Measurements from ENCODE around the gene TNIK.

Gene TNIK

DNA sequence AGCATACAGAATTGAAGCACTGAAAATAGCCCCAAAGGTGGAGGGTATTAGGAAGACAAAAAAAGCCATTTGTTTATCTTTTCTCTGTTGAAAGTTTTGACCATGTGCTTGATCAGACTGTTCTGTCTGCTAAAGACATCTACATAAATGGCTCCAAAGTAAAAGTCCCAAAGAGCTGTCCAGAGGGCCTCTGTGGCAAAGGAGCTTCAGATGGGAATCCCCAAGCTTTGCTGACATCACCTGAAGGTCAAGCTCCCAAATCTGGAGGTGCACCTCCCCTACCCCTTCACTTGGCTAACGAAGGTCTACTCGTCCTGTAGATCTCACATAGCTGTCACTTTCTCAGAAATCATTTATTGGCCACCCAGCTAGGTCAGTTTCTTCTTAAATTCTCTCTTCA, 239.1 kb downstream of the TNIK start:
- no peak for DNase-seq

DNA sequence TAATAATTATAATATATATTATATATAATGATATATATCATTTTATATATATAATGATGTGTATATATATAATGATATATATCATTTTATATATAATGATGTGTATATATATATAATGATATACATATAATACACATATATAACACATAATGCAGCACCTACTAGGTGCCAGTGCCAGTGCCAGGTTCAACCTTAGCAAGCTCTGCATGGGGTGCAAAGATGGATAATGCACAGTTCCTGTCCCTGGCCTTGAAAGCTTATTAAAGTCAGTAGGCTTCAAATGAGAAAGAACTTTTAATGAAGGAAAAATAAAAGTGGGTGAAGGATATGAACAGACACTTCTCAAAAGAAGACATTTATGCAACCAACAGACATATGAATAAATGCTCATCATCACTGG, 240.9 kb downstream of the TNIK start:
- DNase-seq, result no peak

DNA sequence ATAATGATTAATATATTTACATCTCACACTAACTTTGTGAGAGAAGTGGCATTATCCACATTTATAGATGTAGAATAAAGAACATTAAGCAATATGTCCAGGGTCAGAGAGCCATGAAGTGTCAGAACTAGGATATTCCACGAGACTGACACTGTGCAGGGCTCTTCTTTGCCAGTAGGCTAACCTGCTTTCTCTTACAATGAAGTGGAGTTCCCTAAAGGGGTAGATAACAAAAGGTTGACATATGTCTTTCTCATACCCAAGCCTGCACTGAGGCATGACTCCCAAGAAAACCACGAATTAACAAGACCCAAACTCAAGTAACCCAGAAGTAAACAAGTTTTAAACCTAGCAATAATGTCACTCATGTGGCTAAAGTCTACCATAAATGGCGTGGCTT, 242.1 kb downstream of the TNIK start:
- no peak for DNase-seq

DNA sequence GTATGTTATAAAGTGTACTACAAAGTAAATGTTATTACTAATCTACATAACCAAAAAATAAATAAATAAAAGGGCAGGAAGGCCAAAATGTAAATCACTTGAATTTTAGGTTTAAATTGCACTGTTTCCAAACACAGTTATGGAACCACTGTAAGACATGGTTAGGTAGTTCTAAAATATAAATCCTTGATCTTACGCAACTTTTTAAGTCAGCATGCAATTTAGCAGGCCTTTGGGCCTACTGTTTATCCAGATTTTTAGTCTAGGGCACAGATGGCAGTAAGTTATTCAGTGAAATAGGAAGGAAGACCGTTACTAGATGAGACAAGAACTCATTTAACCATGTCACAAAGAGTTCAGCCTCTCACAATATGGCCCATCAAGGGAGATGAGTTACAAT, 246.3 kb downstream of the TNIK start:
- no peak for DNase-seq

DNA sequence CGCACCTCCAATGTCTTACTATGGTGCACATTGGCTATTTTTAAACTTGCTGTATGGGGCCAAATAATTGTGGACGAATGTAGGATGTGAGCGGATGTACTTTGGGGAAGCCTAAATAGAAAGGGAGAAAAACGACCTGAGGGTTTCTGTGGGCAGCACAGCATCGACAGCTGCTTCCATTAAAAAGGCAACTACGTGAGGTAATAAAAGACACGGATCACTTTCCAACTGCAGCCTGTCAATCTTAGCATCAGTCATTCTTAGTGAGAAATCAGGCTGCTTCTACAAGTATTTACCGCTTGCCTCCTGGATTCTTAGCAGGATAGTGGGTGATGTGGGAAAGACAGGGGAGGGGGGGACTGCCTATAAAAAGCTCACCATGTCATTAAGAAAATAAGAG, 247.0 kb downstream of the TNIK start:
- DNase-seq, result no peak

DNA sequence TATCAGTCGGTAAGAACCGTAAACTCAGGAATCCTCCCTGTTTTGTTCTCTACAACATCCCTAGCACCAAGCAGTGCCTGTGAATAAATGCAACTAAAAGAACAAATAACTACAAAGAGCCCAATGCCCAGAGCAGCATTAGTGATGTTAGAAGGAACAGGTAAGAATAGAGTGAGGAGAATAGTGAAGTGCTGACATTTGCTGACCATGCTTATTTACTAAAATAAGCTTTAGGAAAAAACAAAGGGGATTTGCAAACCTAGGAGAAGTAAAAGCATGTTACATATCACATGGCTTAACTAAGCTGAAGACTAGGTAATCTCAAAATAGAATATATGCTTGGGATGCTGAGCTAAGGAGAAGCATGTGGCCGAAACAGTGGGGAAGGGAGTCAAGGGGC, 247.6 kb downstream of the TNIK start:
- no peak for DNase-seq

DNA sequence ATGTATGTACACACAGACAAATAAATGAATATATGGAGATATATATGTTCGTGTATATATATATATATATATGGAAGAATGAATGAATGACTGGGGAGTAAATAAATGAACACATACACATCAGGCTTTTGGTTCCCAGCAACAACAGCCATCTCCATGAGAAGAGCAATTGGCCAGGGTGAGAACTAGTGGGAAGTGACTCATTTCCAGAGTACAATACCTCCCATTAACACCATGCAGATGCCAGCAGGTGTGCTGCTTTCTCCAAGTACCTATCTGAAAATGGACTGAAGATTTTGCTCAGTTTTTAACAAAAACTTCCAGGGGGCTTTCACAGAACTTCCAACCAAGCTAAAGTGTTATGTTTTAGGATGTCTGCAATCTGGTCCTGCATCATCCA, 253.9 kb downstream of the TNIK start:
- no peak for DNase-seq

DNA sequence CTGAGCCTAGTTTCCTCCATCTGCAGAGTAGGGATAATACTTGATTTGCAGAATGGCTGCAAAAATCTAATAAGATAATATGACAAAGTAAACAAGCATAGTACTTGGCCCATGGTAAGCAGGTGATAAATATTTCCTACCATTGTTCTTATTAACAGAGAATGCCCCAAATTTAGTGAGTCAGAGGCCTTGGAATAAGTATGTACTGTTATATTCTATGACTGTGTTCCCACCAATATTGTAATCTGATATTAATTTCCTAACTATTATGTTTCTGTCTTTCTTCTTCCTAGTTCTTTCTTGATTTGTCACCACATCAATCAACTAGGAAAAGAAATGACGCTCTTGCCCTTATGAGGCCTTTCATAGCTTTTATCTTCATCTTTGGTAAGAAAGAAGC, 255.3 kb downstream of the TNIK start:
- no peak for DNase-seq

DNA sequence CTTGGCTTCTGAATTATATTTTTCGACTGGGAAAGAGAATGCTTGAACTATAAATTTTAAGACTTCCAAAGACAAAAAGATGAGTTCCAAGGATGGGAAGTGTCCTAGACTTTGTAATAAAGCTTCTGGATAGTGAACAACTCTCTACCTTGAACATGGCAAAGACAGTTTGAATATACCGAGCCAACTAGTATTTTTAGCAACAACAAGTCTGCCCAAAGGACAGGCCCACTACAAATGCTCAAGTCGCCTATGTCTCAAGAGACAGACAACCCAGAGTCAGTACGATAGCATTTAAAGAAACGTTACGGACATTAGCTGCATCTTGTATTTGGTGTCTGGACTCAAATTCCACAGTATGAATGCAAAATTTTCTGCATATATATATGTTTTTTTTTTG, 258.4 kb downstream of the TNIK start:
- DNase-seq, result no peak

DNA sequence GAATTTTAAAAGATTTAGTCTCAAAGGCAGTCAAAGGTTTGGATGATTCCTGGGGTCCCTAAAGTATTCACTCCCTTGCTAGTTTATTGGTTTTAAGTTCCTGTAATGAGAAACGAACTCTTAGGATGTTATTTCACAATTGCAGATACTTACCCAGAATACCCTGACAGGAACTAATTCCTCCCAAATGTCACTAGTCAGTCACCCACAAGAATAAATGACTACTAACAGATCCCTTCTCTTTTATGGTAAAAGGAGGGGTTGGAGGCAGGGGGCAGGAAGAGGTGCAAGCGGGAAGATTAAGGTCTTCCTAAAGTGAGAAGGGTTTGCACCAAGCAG, 259.5 kb downstream of the TNIK start:
- DNase-seq, result no peak

DNA sequence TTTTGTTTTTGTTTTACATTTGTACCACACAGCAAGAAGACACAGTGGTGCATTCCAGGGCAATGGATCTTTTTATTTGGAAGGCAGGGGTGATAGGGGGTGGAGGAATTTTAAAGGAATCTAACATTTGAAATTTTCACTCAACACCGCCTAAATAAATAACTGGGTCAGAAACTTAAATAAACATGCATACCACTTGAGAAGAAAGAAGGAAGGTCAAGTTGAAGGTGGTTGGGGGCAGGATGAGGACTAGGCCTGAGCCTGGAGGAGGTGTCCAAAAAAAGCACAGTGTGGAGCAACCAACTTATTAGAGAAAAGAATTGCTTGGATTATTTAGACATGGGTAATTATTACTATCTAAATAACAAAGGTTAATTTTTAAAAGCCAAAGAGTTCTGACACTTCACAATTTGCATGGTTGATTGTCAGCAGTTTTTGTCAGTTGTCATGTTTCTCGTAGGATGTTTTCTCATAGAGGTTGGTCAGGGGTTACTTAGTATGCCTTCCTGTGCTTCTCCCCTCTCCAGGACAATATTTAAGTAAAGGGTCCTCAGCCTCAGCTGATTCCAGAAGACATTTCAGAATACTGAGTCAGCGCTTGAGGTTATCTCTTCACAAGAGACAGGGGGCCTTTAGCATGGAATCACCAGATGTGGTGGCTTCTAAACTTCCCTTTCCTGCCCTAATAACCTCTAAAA, 260.0 kb downstream of the TNIK start:
- no peak for DNase-seq

DNA sequence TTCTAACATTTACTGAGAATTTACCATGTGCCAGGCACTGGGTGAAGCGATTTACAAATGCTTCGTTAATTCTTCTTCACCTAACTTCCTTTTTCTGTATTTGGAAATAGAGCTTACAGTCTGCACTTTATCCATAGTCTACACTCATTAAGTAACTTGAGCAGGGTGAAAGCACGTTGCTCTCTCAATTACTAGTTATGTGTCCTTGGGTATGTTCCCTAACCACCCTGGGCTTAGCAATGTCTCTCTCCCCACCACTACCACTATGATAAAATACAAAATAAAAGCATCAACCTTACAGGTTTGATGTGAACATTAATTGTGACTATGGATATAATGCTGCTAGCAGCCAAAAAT, 260.8 kb downstream of the TNIK start:
- no peak for DNase-seq

DNA sequence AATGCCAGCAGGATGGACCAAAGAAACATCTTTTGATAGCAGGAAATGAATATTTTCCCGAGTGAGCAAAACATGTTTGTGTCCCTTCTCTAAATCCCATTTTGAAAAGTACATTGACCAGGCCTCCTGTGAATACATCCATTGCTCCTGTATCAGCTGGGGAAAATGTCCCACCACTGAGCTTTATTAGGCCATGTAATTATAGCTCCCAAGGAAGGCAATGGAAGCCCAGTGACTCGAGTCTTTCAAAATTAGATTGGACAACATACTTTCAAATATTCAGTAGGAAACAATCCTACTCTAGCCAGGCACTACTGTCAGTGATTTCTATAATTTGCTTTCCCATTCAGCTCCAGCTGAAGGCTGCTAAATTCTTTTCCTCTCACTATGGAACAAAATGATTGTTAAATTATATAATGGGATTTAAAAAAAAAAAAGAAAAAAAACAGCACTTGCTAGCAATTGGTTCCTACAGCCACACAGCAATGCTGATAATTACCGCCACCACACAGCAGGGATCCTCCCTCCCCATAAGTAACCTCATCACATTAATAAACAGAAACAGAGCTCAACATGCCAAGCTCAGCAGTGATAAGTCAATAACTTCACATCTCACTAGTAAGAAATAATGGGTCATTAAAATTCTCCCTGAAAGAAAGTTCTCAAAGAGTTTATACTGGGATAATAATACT, 261.3 kb downstream of the TNIK start:
- no peak for DNase-seq

DNA sequence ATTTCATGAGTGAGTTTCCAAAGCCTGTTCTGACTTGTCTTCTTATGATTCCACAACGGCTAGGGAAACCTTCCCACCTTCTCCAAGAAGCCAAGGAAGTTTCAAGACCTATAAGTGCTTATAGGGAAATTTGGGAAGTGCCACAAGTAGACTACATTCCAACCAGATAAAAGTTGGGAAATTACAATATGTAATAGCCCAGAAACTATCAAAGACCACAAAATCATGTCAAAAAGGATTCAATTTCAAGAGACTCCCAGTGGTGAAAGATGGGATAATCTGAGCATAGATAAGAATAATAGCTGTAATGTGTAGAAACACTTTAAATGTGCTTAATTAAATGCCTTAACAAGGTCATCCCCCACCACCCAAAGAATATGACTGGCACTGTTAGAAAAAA, 264.5 kb downstream of the TNIK start:
- DNase-seq, result no peak

DNA sequence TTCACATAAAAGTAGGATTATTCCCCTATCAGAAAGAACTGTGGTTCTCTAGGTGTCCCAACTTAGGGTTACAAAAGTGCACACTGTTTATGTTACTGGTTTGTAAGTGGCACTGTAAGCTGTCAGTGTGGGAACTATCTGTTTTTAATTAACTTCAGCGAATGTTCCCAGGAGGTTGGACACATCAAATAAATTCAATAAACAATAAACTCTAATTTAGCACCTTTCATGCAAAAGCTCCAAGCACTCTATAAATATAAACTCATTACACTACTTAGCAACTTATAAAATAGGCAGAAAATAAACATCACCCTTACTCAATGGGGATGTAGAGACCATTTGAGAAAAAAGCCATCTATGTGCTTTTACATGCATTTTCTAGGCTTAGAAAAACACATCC, 265.2 kb downstream of the TNIK start:
- DNase-seq, result no peak

DNA sequence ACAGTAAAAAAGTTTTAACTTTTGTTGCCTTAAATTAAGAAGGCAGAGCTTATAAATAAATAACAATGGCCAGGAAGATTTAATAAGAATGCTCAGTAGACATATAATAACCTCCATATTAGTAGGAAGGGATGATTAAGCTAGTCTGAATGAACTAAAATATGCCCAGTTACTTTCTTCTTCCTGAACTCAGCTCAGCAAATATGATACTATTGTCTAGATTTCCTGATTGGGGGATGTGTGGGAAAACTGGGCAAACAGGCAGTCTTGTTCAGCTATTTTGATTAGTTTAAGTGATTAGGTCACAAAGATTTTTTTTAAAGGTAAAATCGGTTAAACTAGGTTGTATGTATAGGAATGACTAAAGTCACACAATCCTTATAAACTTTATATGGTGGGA, 266.5 kb downstream of the TNIK start:
- no peak for DNase-seq

DNA sequence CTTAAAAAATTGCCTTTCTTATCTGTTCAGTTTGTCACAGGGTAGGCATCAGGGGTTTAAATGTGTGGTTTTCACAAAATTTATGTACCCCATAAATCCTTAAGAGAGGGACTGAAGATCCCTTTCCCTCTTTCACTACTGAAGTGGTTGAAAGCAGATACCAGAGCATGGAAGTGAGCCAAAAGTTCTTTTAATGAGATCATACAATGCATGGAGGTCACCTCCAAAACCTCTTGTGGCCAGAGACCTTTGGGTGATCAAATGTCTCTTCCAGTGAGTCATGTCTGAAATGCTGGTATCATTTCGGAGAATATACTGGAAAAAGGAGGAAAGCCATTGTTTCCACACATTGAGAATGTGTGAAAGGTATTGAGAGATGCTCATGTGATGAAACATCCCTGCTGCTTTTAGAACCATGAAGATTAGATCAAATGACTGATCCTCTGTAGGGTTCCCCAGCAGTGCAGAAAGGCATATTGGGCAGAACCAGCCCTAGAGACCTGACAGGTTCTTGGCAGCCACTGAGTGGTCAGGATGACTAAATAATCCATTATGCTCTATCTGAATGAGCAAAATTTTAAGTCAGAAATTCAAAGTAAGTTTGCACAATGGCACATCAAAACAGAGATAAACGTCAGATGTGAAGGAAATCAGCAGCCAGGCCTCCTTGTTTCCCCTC, 267.9 kb downstream of the TNIK start:
- no peak for DNase-seq

DNA sequence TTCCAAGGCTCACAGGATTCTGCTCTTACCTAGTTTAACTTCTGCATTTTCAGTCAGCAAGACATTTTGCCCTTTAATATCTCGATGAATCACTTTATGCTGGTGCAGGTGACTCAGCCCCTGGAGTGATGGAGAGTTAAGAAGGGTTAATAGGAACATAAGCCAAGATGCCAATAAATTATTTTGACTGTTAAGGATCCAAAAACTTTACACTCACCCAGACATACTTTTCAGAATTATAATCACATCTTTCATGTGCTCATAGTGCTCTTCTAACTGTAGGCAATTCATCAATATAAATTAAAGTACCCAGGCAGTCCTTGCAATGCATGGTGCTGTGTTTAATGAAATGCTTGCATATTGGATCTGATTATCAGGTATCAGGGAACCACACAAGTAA, 269.5 kb downstream of the TNIK start:
- DNase-seq, result no peak

DNA sequence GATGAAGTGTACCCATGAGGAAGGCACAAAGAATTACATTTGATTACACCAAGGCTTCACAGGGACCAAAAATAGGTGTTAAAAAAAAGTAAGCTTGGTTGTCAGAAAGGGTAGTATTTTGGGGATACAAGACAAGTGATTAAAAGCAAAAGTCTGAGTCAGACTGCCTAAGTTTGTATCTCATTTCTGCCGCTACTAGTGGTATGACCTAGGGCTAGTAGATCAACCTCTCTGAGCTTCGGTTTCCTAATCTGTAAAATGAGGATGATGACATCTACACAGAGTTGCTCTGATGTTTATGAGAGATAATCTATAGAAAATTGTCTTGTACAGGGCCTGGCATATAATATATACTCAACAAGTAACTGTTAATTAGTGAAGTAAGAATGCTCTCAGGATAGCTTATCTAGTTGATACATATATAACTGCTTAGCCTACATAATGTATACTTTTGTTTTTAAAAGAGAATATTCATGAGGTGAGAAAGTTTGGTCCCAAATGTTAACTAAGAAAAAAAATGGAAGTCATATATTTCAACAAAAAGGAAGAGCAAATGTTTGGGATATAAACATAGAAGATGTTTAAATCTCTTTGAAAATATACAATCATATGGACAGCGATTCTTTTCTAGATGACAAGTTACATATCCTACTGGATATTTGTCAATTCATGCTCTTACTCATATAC, 270.7 kb downstream of the TNIK start:
- no peak for DNase-seq

DNA sequence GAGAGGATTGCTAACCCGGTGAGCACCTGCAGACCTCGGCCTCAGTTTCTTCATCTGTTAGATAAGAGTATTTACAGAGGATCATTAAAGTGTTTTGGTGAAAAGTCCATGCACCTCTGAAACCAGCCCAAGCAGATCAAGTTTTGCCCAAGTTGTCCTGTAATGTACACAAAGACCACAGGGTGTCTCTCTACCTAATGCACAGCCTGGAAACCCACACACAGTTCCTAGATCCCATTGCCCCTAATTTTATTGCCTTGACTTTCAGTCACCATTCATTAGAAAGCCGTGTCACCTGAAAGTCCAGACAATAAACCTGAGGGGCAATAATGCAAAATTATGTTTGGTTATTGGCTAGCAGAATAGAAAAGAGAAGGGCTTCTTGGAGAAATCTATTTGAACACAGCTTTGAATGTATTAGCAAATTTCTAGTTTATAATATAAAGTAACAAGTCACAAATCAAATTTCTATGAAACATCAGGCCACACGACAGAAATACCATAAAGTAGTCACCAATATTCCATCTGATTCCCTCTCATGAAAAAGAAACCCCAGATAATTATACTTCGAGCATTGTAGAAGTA, 272.4 kb downstream of the TNIK start:
- DNase-seq, result no peak

DNA sequence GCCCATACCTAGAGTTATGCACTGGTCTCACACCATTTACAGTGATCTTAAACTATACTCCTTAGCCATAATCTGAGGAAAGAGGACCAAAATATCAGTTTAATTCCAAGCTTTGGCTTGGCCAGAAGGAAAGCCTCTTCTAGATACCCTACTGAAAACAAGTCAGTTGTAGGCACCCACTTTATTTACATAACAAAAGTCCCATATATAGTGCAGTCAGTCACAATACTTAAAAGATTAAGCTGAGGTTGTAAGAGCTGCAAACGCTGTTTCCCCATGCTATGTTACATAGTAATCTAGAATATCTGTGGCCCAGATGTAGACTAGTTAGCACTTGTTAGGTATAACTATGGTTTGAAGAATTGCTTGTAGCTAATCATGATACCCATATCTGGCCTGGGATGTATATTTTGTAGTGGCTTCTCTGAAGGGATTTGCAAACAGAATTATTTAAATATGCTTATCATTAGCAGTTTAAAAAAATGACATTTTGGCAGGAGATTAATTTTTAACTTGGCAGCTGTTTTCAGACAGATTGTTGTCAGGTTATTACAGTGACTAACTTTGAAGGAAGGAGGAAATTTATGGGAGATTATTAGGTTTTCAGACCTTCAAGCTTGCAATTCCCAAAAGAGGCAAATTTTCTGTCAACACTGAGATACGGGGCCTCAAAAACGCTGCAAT, 273.2 kb downstream of the TNIK start:
- DNase-seq, result no peak

DNA sequence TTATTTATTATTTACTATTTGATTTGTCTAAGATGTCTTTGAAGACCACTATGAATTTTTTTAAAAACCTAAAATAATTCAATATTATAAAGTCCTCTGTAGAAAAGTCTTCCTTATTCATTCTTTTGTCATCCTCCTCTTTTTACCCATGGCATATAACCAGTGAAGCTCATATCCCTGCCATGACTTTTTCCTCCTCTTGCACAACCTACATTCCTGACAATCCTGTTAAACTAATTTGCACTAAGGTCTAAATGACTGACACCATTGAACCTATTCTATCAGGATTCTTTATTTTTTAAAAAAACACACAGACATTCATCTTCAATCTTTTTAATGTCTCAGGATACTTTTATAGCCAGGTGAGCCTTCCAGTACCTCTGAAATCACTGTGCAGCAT, 273.8 kb downstream of the TNIK start:
- no peak for DNase-seq

DNA sequence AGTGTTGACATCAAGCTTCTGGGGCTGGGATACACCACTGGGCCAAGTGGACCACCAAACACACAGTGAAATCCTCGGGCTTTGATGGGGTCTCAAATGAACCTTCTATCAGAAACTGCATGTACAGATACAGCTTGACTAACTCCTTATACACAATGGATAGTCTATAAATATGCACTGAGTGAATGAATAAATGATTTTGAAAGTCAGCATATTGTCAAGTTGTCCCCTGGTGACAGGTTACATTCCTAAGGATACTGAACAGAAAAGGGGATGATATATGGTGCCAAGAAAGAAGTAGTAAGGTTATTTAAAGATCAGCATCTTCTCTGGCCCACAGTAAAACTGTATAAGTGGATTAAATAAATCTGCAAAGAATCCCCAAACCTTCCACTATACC, 274.2 kb downstream of the TNIK start:
- no peak for DNase-seq

Data from NCI-H1436 treated with DMSO at 0.1 percent for 48 hours (cell line).